ENCODE data around the gene CLNS1A.
A peak's percentile ranks its signal among the peaks of the same experiment; 100 is the strongest.
"Not testable (repeated sequence)": the region's sequence is repeated elsewhere in the genome, so short reads cannot be mapped to it uniquely, and the experiment has no call there.

The CLNS1A gene, protein sequence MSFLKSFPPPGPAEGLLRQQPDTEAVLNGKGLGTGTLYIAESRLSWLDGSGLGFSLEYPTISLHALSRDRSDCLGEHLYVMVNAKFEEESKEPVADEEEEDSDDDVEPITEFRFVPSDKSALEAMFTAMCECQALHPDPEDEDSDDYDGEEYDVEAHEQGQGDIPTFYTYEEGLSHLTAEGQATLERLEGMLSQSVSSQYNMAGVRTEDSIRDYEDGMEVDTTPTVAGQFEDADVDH

GRCh38 chr11:77637345-77638165, at the start of gene CLNS1A:
CLNS1A (minus strand) TSS chr11:77637794; CDS start chr11:77637714, 80 bp downstream.
- DNase-seq: peak; percentile 93

DNA sequence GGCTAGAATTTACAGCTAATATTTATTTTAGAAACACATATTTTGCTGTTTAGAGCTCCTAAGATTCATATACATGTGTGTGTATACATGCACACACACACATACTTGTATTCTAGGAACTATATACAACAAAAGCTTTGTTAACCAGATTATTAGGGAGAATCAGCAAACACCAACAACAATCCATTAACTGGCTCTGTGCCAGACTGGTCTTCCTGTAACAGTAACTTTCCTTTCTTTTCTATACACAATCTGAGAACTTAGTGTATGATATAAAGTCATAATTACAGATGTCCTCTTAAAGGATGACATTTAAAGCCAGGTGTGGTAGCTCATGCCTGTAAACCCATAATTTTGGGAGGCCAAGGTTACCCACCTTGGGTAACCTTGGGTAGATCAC, 49.5 kb upstream of the CLNS1A start:
- no peak for DNase-seq

DNA sequence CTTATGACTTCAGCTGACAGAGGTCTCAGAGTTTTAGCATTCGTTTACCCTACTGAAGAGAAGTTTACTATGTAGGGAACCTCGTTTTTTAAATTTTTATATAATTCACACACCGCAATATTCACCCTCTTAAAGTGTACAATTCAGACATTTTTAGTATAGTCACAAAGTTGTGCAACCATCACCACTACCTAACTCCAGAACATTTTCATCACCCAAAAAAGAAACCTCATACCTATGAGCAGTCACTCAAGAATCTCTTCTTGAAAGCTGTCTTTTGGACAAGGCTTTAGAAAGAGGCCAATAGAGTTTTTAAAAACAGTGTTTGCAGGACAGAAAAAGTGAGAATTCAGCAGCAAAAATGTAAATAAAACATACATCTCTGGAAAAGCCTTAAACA, 39.5 kb upstream of the CLNS1A start:
- DNase-seq: no peak

DNA sequence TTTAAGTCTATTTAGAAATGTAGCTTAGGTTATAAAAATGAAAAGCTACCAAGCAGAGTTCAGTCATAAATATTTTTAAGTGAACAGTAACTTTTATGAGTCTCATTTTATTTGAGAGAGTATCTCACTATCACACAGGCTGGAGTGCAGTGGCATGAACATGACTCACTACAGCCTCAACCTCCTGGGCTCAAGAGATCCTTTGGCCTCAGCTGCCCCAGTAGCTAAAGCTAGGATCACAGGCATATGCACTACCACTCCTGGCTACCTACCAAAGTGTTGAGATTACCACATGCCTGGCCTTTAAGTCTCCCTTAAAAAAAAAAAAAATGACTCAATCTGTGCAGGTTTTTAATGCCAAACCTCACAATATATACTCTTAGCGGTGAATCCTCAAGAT, 34.7 kb upstream of the CLNS1A start:
- no peak for DNase-seq

- no peak for DNase-seq
Observed at GRCh38 chr11:77669848-77670511, 32.4 kb upstream of the CLNS1A start.

GRCh38 chr11:77668760-77669159, 31.2 kb upstream of the CLNS1A start:
- DNase-seq: no peak

GRCh38 chr11:77665240-77665965, 27.8 kb upstream of the CLNS1A start:
- DNase-seq: no peak

DNA sequence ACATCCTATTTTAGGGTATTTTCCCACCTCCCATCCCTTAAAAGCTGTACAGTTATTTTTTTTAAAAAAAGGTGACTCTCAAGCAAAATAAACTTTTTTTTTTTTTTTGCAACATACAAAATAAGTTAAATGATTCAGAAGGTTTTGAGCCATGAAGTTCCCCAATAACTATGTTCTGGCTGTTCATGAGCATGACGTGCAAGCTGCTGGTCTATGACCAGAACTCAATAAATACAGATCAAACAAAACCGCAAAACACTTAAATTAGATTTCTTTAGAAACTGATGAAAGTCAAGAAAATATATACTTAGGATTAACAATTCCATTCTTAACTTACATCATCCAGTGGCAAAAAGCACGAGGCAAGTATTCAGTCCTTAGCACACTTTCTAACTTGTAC, 24.1 kb upstream of the CLNS1A start:
- no peak for DNase-seq

- DNase-seq: no peak
Observed at GRCh38 chr11:77660947-77661346, 23.4 kb upstream of the CLNS1A start.

DNA sequence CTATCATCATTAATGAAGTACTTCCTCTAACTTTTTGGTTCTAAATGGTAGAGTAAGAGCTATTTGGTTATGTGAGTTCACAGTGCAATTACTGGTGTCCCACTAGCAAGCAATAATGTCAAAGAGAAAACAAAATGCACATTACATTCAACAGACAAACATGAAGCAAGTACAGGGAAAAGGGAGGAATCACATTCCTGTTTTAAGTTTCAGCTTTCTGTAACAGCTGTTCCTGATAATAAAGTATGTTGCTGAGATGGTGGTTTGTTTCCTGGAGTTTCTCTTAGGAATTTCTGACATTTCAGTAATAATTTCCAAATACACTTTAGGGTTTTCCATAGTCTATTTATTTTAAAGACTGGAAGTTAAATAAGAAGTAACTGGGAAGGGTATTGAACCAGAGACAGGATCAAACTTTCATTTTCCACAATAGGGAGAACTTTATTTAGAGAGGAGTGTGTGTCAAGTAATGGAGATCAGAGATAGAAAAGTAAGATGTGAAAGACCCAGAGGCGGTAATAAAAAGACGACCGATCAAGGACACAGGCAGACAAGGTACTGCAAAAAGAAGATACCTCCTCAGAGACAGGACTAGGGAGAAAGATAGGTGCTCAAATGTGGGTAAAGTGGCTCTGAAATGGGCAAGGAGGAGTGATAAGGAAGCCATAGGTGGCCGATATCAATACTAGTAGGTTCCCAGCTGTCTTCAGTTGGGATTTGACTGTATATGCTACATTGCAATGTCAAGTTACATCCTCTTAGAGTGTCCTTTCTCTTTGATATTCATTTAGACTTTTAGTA, 20.8 kb upstream of the CLNS1A start:
- no peak for DNase-seq

GRCh38 chr11:77656362-77656761, 18.8 kb upstream of the CLNS1A start:
- no peak for DNase-seq

GRCh38 chr11:77654770-77655434, 17.3 kb upstream of the CLNS1A start:
- no peak for DNase-seq

GRCh38 chr11:77650123-77650522, 12.5 kb upstream of the CLNS1A start:
- no peak for DNase-seq

DNA sequence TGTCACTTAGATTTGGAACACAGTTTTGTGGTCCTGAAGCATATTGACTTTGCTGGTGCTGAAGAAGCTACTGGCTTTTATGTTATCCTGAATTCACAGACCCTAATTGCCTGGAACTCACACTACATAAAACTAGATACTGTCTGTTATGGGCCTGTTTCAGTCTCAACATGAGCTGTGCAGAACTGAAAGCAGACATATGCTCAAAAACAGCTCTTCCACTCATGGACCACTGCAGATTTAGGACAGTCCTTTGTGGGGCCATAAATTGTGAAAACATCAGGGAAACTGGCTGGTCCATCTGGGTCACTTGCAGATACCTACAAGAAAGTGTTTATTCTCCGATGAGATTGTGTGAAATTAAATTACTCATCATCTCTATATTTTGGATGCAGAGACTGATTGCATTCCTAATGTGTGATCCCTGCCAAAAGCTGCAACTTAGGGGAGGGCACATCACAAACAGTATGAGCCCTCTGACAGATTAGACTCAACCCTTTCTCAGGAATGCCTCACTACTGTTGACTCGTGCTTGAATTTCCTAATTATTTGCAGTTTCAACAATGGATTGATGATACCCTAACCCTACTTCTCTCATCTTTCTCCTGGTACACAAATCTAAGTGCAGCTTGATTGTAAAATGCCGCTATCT, 10.2 kb upstream of the CLNS1A start:
- no peak for DNase-seq

DNA sequence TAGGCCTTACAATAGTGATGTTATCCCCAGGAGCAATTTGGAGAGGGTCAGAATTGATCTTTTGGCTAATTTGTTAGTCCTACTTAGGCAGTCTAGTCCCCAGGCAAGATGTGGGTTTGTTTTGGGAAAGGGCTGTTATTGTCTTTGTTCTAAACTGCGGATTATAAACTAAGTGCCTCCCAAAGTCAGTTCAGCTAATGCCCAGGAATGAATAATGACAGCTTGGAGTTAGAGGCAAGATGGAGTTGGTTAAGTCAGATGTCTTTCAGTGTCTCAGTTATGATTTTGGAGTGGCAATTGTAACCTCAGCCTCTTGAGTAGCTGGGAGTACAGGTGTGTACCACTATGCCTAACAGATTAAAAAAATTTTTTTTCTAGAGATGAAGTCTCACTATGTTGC, 7.3 kb upstream of the CLNS1A start:
- no peak for DNase-seq

DNA sequence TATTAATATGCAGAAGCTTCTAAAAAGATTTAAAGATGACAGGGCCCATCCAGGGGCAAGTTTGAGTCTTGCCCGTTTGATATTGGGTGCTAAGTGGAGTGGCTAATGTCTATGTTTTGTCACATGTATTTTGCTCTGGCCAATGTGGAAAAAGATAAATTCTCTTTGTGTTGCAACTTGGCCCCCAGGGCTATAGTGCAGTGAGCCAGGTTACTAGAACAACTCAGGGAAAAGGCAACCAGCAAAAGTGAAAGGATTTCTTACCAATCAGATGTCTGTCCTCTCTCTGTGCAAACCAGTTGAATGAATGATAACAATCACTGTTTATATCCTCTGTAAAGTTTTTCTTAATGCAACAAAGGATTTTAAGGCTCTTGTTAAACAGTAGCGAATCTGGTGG, 4.6 kb upstream of the CLNS1A start:
- no peak for DNase-seq

DNA sequence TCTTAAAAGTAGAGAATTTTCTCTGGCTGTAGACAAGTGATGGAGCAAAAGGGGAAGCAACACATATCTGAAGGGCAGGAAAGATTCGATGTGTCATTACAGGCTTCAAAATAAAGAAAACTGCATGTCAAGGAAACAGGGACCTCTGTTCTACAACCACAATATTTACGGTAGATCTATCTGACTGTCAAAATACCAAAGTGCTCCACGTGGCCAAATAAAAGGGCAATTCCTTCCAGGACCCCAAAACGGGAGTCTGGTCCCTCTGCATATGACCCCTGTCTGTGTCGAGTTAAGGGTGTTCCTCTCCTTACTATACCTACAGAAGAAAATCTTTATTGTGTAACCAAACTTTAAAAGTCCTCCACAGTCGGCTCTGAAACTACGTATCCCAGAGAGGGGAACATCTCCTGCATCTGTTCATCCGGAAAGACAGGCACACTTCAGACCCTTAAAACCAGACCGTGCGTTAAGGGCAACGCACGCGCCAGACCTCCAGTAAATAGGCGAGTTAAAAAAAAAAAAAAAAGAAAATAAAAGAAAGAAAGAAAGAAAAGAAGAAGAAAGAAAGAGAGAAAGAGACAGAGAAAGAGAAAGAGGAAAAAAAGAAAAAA, 756 bp downstream of the CLNS1A start:
- no peak for DNase-seq

DNA sequence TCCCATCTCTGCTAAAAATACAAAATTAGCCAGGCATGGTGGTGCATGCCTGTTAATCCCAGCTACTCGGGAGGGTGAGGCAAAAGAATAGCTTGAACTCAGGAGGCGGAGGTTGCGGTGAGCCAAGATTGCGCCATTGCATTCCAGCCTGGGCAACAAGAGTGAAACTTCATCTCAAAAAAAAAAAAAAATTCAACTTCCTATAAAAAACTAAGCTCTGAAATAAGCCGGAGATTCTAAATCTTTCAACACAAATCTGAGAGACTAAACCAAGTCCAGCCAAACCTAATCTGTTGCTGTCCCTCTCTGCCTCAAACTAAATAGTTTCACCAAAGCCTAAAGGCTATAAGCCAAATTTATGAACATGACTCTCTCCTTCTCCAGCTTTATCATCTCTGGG, 3.7 kb downstream of the CLNS1A start:
- DNase-seq: not testable (repeated sequence)

DNA sequence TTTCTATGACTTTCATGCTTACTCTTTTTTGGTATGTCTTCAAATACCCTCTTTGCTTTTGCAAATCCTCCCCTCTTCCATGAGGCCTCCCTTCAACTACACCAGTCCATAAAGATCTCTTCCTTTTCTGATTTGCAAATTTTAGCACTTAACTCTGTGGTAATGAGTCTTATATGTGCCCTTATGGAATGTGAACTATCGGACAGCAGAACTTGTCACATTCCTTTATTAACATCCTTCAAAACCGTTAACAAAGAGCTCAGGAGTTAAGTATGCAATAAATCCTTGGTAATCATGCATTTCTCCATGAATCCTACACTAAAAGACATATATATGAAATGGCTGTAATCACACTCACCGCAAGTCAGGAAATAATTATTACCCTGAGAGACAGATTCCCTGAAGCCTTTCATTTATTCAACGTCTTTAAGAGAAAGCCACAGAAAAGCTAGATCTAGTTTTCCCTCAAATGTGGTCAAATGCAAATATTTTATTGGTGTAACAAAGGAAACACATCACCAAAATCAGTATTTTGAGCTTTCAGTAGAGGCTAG, 7.4 kb downstream of the CLNS1A start:
- DNase-seq: no peak

DNA sequence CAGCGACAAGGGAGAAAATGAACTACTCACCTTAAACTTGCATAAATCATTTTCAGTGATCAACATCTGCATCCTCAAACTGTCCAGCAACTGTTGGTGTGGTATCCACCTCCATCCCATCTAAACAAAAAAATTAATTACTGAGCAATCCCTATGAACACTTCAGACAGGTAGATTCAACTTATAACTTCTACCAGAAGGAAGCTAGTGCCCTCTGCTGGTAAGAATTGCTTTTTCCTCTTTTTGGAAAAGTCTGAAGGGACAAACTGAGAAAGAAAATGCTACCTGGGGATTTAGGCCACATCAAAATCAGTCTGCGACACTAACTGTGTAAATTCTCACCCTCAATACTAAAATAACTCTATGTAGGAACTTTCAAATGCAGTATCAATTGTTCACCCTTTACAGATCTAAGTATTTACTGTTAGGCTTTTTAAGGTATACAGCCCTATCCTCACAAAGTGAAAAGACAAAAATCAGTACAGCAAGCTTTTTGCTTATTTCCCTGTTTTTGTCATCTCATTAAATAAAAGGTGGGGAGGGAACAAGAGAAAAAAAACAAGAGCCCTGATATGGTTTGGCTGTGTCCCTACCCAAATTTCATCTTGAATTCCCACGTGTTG, 17.9 kb downstream of the CLNS1A start:
- DNase-seq: no peak

Measured in femur (tissue), 1 donor.